Measurements from ENCODE around the gene PCCB. TPM values are rescaled to one million over a fixed set of nuclear protein-coding genes. Genes with fewer than 3 reads are reported as not detected.

Gene PCCB
- total RNA-seq, 2 donors from 2014 or later, result 19.3 to 22.6 TPM

GRCh38 chr3:136377508-136377907, 127.4 kb downstream of the PCCB start:
- Histone ChIP-seq H3K36me3 (peaks cover 2% of the 10 kb centered on the region), H3K27me3 (replicated peaks; ENCODE audit: insufficient read depth) (no peaks in the 10 kb centered on the region), H3K9me3 (no peaks in the 10 kb centered on the region), H3K27ac (no peak overlapping the region), H3K4me1 (ENCODE audit: control insufficient read depth in 1 of 2, low read depth in 2 of 2) (no peaks in the 10 kb centered on the region), H3K4me3 (no peak overlapping the region)
- ATAC-seq (ENCODE audit: insufficient number of reproducible peaks, low FRiP score, low read depth), result no peak
- TF ChIP-seq CTCF (IDR thresholded peaks at IDR 0.05), result no peak
- DNase-seq (ENCODE audit: low spot score), result no peak

- no peak for DNase-seq (ENCODE audit: low spot score)
- Histone ChIP-seq H3K27me3 (replicated peaks; ENCODE audit: insufficient read depth) (no peaks in the 10 kb centered on the region), H3K27ac (no peak overlapping the region)
These were observed 127.9 kb downstream of the PCCB start for GRCh38 chr3:136378011-136378410.

More at GRCh38 chr3:136378011-136378410, 127.9 kb downstream of the PCCB start:
- Histone ChIP-seq H3K9me3 (no peaks in the 10 kb centered on the region), H3K36me3 (peaks cover 2% of the 10 kb centered on the region), H3K4me1 (ENCODE audit: control insufficient read depth in 1 of 2, low read depth in 2 of 2) (no peaks in the 10 kb centered on the region), H3K4me3 (no peak overlapping the region)
- ATAC-seq (ENCODE audit: insufficient number of reproducible peaks, low FRiP score, low read depth), result no peak
- no peak for TF ChIP-seq CTCF (IDR thresholded peaks at IDR 0.05)

Other genes with a start within 250 kb of the PCCB start
- gene MSL2, start 54.0 kb upstream of the PCCB start, total RNA-seq, result 10 to 100 TPM; 24.0 to 31.4 TPM